Transverse colon (tissue), 3 donors: ENCODE measurements around the gene TCF7.

Experiments used
- EP300 ChIP-seq: sonication (generic); formaldehyde crosslinking; IDR thresholded peaks from one replicate; pipeline ENCODE4 v1.6.1; 2017; ENCODE audit warnings: antibody characterized with exemption, low read depth
- POLR2A ChIP-seq: fragments of 450-650 bp; IDR thresholded peaks from one replicate; pipeline ENCODE4 v1.6.1; 2016; ENCODE audit warnings: antibody characterized with exemption, mild to moderate bottlenecking, moderate library complexity
- TF ChIP-seq, protein P1 (sequence below), 5 experiments: fragments of 200-600 bp in 3 of 5; fragments of 450-650 bp in 2 of 5; sonication (generic) in 3 of 5; IDR thresholded peaks; 1 replicate in 2 of 5; 2 replicates in 3 of 5; pipeline ENCODE4 v1.5.1; 2016 to 2017; ENCODE audit warnings: antibody characterized with exemption in 5 of 5, inconsistent platforms in 3 of 5, mild to moderate bottlenecking in 2 of 5, moderate library complexity in 1 of 5

DNA sequence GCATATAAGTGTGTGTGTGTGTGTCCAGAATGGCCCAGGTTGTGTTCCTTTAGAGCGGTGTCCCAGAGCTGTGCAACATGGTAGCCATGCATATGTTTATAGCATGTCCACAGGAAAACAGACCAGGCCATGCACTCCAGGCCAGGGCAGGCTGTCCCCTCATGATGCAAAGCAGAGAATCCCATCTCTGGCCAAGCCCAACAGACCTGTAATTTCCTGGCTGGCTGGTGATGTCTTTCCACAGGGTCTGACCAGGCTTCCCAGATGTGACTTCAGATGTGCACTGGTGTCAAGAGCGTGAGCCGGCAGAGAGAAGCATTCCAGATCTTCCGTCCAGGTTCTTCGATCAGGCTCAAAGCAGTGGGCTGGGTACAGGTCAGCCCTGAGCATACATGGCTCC, 21.1 kb upstream of the TCF7 start:
- TF ChIP-seq, protein P1, sequence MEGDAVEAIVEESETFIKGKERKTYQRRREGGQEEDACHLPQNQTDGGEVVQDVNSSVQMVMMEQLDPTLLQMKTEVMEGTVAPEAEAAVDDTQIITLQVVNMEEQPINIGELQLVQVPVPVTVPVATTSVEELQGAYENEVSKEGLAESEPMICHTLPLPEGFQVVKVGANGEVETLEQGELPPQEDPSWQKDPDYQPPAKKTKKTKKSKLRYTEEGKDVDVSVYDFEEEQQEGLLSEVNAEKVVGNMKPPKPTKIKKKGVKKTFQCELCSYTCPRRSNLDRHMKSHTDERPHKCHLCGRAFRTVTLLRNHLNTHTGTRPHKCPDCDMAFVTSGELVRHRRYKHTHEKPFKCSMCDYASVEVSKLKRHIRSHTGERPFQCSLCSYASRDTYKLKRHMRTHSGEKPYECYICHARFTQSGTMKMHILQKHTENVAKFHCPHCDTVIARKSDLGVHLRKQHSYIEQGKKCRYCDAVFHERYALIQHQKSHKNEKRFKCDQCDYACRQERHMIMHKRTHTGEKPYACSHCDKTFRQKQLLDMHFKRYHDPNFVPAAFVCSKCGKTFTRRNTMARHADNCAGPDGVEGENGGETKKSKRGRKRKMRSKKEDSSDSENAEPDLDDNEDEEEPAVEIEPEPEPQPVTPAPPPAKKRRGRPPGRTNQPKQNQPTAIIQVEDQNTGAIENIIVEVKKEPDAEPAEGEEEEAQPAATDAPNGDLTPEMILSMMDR (IDR thresholded peaks at IDR 0.05): no peak
- no peak for TF ChIP-seq POLR2A
- TF ChIP-seq EP300: no peak
